Measurements from ENCODE around the gene TBC1D24. TPM values are rescaled to one million over a fixed set of nuclear protein-coding genes. Genes with fewer than 3 reads are reported as not detected.
A peak's percentile ranks its signal among the peaks of the same experiment; 100 is the strongest.

TBC1D24 gene
- total and polyA plus RNA-seq, 9 of the 15 experiments (the other 6 are each of a cell fraction or from before 2014, with no cell fraction given): 1.7 to 22.6 (median 7.2) TPM

GRCh38 chr16:2468233-2468724 lies 6.6 kb upstream of the TBC1D24 start (continued):
- TF ChIP-seq ZBTB33 (CRISPR knock-in tag; IDR thresholded peaks at IDR 0.05) (peak; percentile 83), RBM22 (IDR thresholded peaks at IDR 0.05; ENCODE audit: low read depth, low read length, poor library complexity, severe bottlenecking) (peak; percentile 44), ARID2 (IDR thresholded peaks at IDR 0.05) (no peak), POLR2G (IDR thresholded peaks at IDR 0.05; ENCODE audit: low read depth, low read length) (peak; percentile 64), BHLHE40 (IDR thresholded peaks at IDR 0.05; ENCODE audit: low read length) (no peak), TFE3 (CRISPR knock-in tag; IDR thresholded peaks at IDR 0.05) (no peak), ETV1 (tag; conservative IDR thresholded peaks at IDR 0.05; ENCODE audit: low read depth) (no peak), ZNF277 (CRISPR knock-in tag; IDR thresholded peaks at IDR 0.05; ENCODE audit: borderline replicate concordance) (no peak), TEAD4 (IDR thresholded peaks at IDR 0.05; ENCODE audit: low read length) (no peak), TEAD4 (CRISPR knock-in tag; IDR thresholded peaks at IDR 0.05; ENCODE audit: borderline replicate concordance) (no peak), ZNF584 (CRISPR knock-in tag; IDR thresholded peaks at IDR 0.05; ENCODE audit: low read depth) (no peak), MXD1 (CRISPR knock-in tag; IDR thresholded peaks at IDR 0.05; ENCODE audit: borderline replicate concordance, poor library complexity, severe bottlenecking) (no peak)
